B cell (primary cell): ENCODE results near the gene TFF1. TPM values are rescaled to one million over a fixed set of nuclear protein-coding genes. Genes with fewer than 3 reads are reported as not detected.

Experiments used
- ATAC-seq: fragments of 200-7000 bp; cut with Tn5 transposase; one replicate; pipeline ENCODE4 v1.10.0; 2021; ENCODE audit warnings: low read depth, mild to moderate bottlenecking, moderate number of reproducible peaks, moderate library complexity
- CTCF ChIA-PET: fragments of 350-600 bp; sonication (Branson Sonifier 250); formaldehyde crosslinking; loops from one replicate; lab custom pipeline; 2021; ENCODE audit warnings: antibody characterized with exemption, inconsistent platforms; lab: Charles Lee
- POLR2A ChIA-PET: fragments of 350-600 bp; sonication (Branson Sonifier 250); formaldehyde crosslinking; loops from one replicate; lab custom pipeline; 2021; ENCODE audit warnings: antibody characterized with exemption; lab: Charles Lee
- DNase-seq: peaks from one replicate; pipeline ENCODE4 v3.0.0; 2013
- H2AFZ ChIP-seq: 2 replicates; pipeline ENCODE4 v1.6.1; 2012; ENCODE audit warnings: mild to moderate bottlenecking, low read depth, low read length; ENCODE audit not compliant: insufficient read depth, poor library complexity, severe bottlenecking
- H3K27ac ChIP-seq, 2 donors: 1 replicate in 1 of 2; 2 replicates in 1 of 2; pipeline ENCODE4 v1.5.1; 2012 to 2013; ENCODE audit warnings: low read length in 2 of 2, mild to moderate bottlenecking in 2 of 2, moderate library complexity in 1 of 2
- H3K27me3 ChIP-seq, 4 experiments: fragments of 200-600 bp in 1 of 4; sonication (generic) in 1 of 4; replicated peaks in 1 of 4; 1 replicate in 2 of 4; 2 replicates in 2 of 4; pipeline versions ENCODE4 v1.6.1 to v1.7.0; 2013 to 2016; ENCODE audit warnings: low read length in 3 of 4, mild to moderate bottlenecking in 2 of 4, mixed read lengths in 1 of 4, moderate library complexity in 1 of 4; ENCODE audit not compliant: insufficient read depth in 4 of 4, control insufficient read depth in 3 of 4; ENCODE audit errors: control extremely low read depth in 1 of 4
- H3K36me3 ChIP-seq, 2 experiments: replicated peaks in 1 of 2; 1 replicate in 1 of 2; 2 replicates in 1 of 2; pipeline versions ENCODE4 v1.6.1 to v1.7.1; 2013; ENCODE audit warnings: low read length in 1 of 2; ENCODE audit not compliant: insufficient read depth in 2 of 2, control insufficient read depth in 1 of 2; ENCODE audit errors: control extremely low read depth in 1 of 2, extremely low read depth in 1 of 2
- H3K4me1 ChIP-seq, 2 donors: fragments of 200-600 bp in 1 of 2; sonication (generic) in 1 of 2; 1 replicate in 1 of 2; 2 replicates in 1 of 2; pipeline versions ENCODE4 v1.5.1 to v1.6.1; 2013 to 2017; ENCODE audit warnings: low read length in 2 of 2; ENCODE audit not compliant: control insufficient read depth in 2 of 2, insufficient read depth in 2 of 2
- H3K4me2 ChIP-seq: replicated peaks from 2 replicates; pipeline ENCODE3; 2012; ENCODE audit warnings: mild to moderate bottlenecking, low read depth, low read length; ENCODE audit not compliant: poor library complexity, severe bottlenecking
- H3K4me3 ChIP-seq, 5 experiments: fragments of 200-600 bp in 1 of 5; sonication (generic) in 1 of 5; 1 replicate in 3 of 5; 2 replicates in 2 of 5; pipeline versions ENCODE4 v1.5.1 to v1.7.0; 2011 to 2016; ENCODE audit warnings: low read length in 4 of 5, mild to moderate bottlenecking in 4 of 5, low read depth in 2 of 5, control low read depth in 1 of 5, moderate library complexity in 1 of 5; ENCODE audit not compliant: insufficient read depth in 1 of 5; ENCODE audit errors: control extremely low read depth in 1 of 5, extremely low read depth in 1 of 5
- H3K79me2 ChIP-seq: fragments of 200-600 bp; sonication (generic); one replicate; pipeline ENCODE4 v1.6.0; 2016; ENCODE audit warnings: low read length; ENCODE audit not compliant: control insufficient read depth, insufficient read depth
- H3K9ac ChIP-seq: fragments of 200-600 bp; sonication (generic); 2 replicates; pipeline ENCODE4 v1.6.1; 2017; ENCODE audit warnings: mild to moderate bottlenecking, low read length, moderate library complexity
- H3K9me3 ChIP-seq, 3 donors: one replicate each; pipeline versions ENCODE4 v1.6.1 to v1.7.1; 2013; ENCODE audit warnings: low read length in 2 of 3; ENCODE audit not compliant: control insufficient read depth in 2 of 3, insufficient read depth in 1 of 3; ENCODE audit errors: control extremely low read depth in 1 of 3
- H4K20me1 ChIP-seq: 2 replicates; pipeline ENCODE4 v1.6.0; 2012; ENCODE audit warnings: mild to moderate bottlenecking, low read length; ENCODE audit not compliant: insufficient read depth, control insufficient read depth, poor library complexity, severe bottlenecking
- H3K27ac Mint-ChIP-seq: one replicate; pipeline ENCODE4 v1.8.0; 2021; ENCODE audit warnings: mixed read lengths
- H3K27me3 Mint-ChIP-seq: one replicate; pipeline ENCODE4 v1.8.0; 2021; ENCODE audit warnings: mixed read lengths
- H3K4me1 Mint-ChIP-seq: one replicate; pipeline ENCODE4 v1.8.0; 2021; ENCODE audit warnings: mixed read lengths
- H3K4me3 Mint-ChIP-seq: one replicate; pipeline ENCODE4 v1.8.0; 2021; ENCODE audit warnings: mixed read lengths
- H3K9me3 Mint-ChIP-seq: one replicate; pipeline ENCODE4 v1.8.0; 2022; ENCODE audit warnings: mixed read lengths; ENCODE audit not compliant: insufficient read depth
- CTCF ChIP-seq: fragments of 200-600 bp; IDR thresholded peaks from one replicate; pipeline ENCODE4 v1.8.0; 2022; ENCODE audit warnings: antibody characterized with exemption, mild to moderate bottlenecking
- EZH2 ChIP-seq: IDR thresholded peaks from 2 replicates; pipeline ENCODE4 v1.6.1; 2012; ENCODE audit warnings: borderline replicate concordance, low read depth, mild to moderate bottlenecking, moderate library complexity, low read length; ENCODE audit not compliant: insufficient read depth, poor library complexity, severe bottlenecking
- WGBS: methylation state at CpG from one replicate; pipeline ENCODE4 v1.1.5; 2013; ENCODE audit warnings: missing lambda C conversion rate; ENCODE audit not compliant: insufficient coverage; 5-methylcytosine and 5-hydroxymethylcytosine counted together
- intact Hi-C: fragments of 100-400 bp; cut with micrococcal nuclease; formaldehyde crosslinking; loops from one replicate; pipeline ENCODE4 v1.10.0; 2022
- polyA plus RNA-seq: library from polyadenylated mRNA; depleted of rRNA; stranded (reverse); fragments of >200 nt; gene quantifications from 2 replicates; pipeline ENCODE4 v1.2.3, GENCODE V29; 2012
- total RNA-seq, 2 donors: library from RNA; stranded (reverse); fragments of 120-200 nt in 1 of 2; gene quantifications; 1 replicate in 1 of 2; 2 replicates in 1 of 2; pipeline versions ENCODE4 v1.2.3 to v1.2.4, GENCODE V29; 2013 to 2022

TFF1 gene
- total and polyA plus RNA-seq, 2 donors (not counting 1 experiment from before 2014, with no cell fraction given), result not detected

DNA sequence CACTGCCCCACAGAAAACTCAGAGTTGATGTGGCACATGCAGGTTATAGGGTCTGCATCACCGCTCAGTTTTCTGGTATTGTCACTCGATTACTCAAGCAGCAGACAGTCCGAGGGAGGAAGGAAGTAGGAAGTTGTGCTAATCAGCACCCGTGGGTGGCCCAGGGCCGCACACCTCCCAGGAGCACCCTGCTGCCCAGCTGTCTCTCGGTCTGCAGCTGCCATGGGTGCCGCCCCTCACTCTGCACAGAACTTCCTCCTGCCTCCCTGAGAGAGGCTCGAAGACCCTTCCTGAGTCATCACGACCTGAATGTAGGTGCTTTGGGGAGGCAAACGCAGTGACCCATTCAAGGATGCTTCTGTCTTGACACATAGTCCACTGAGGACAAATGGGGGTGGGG is 47.0 kb downstream of the TFF1 start:
- POLR2A ChIA-PET, result no interaction called here
- H3K9ac ChIP-seq, result no peak overlapping the region
- DNase-seq (peak; percentile 36), ATAC-seq (peak; percentile 90)
- Mint-ChIP-seq H3K27ac (no peak overlapping the region), H3K9me3 (no peaks in the 10 kb centered on the region), H3K4me1 (peaks cover 15% of the 10 kb centered on the region), H3K4me3 (peak overlapping the region; percentile 44), H3K27me3 (peaks cover 22% of the 10 kb centered on the region)
- H3K27me3 ChIP-seq, result peaks cover 0 to 8% (median 1%) of the 10 kb centered on the region in 4 experiments
- H3K4me1 ChIP-seq, result peaks cover 12 to 16% of the 10 kb centered on the region in 2 donors
- WGBS, result 2% methylated on average over 8 of the region's 10 CpGs
- no peaks in the 10 kb centered on the region for H3K79me2 ChIP-seq
- H4K20me1 ChIP-seq, result no peaks in the 10 kb centered on the region
- H3K4me3 ChIP-seq, result no peak overlapping the region
- intact Hi-C loops, result no loop called here
- peak overlapping the region; percentile 68 for H2AFZ ChIP-seq
- H3K36me3 ChIP-seq, result no peaks in the 10 kb centered on the region
- H3K4me2 ChIP-seq, result peak overlapping the region; percentile 58
- H3K9me3 ChIP-seq, result no peaks in the 10 kb centered on the region
- CTCF ChIA-PET, result interaction anchor here (1.7 to 2.6 kb wide), 2 partner anchors 9 to 174 kb away, joined by 4 to 13 read pairs; no protein-coding TSS in a partner anchor
- TF ChIP-seq CTCF (no peak), EZH2 (no peak)
- no peak overlapping the region for H3K27ac ChIP-seq

DNA sequence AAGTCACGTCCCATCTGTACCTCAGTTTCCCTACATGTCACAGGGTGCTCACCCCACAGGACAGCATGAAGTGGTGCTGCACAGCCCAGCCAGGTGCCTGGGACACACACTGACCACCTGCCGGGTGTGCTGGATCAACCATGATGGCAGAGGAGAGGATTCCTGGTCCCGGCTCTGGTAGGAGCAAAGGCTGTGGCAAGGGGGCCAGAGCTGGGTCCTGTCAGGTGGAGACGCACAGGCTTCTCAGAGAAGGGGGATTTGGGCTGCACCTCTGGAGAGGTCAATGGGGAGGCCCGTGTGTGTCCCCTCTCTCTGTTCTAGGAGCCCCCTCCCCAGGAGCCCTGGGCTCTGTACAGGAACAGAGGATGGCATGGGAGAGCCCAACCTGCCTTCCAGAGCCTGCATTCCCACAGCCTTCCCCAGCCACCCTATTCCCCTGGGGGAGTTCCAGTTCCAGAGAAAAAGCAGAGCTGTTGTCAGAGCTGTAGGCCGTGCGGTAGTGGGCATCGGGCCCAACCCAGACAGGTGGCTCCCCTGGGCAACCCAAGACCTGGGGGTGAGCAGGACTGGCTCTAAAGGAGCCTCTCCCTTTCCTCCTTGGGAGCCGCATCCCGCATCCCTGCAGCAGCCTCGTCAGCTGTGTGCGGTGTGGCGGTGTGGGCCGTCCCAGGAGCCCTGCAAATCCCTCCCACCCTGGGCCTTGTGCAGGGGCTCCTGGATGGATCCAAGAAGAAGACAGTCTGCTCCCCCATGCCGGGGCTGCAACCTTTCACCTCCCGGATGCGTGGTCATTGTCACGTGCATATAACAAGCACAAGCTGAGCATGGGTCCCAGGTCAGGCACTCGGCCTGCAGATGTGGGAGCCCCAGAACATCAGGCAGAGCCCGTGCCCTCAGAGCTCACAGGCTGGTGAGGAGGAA is 48.2 kb downstream of the TFF1 start:
- Histone ChIP-seq H3K27me3 (peaks cover 0 to 6% (median 1%) of the 10 kb centered on the region in 4 experiments), H3K36me3 (no peaks in the 10 kb centered on the region), H3K27ac (no peak overlapping the region), H4K20me1 (no peaks in the 10 kb centered on the region), H3K4me2 (no peak overlapping the region), H3K79me2 (no peaks in the 10 kb centered on the region), H3K4me1 (peaks cover 12 to 16% of the 10 kb centered on the region in 2 donors), H3K9me3 (no peaks in the 10 kb centered on the region), H3K9ac (no peak overlapping the region), H2AFZ (no peak overlapping the region), H3K4me3 (no peak overlapping the region)
- CTCF ChIA-PET, result interaction anchor here (1.7 to 2.6 kb wide), 2 partner anchors 8 to 173 kb away, joined by 4 to 13 read pairs; no protein-coding TSS in a partner anchor
- Mint-ChIP-seq H3K4me3 (peak overlapping the region; percentile 12), H3K27me3 (peaks cover 12% of the 10 kb centered on the region), H3K27ac (no peak overlapping the region), H3K4me1 (peaks cover 15% of the 10 kb centered on the region), H3K9me3 (no peaks in the 10 kb centered on the region)
- ATAC-seq (no peak), DNase-seq (no peak)
- no peak for TF ChIP-seq CTCF
- no peak for TF ChIP-seq EZH2
- POLR2A ChIA-PET, result no interaction called here
- intact Hi-C loops, result no loop called here
- 91% methylated on average over 19 of the region's 20 CpGs for WGBS
